Liver (tissue), 9 donors: ENCODE data around the gene HCN1. TPM values are rescaled to one million over a fixed set of nuclear protein-coding genes. Genes with fewer than 3 reads are reported as not detected.

ENCODE experiments used
- DNase-seq: peaks from one replicate; pipeline ENCODE4 v3.0.0-alpha.2; 2017; ENCODE audit warnings: low spot score
- H3K27ac ChIP-seq, 2 donors: one replicate each; pipeline ENCODE4 v1.7.0; 2013; ENCODE audit warnings: inconsistent platforms in 2 of 2, low read length in 2 of 2, control low read depth in 1 of 2, low read depth in 1 of 2, mild to moderate bottlenecking in 1 of 2
- H3K27me3 ChIP-seq, 4 donors: one replicate each; pipeline versions ENCODE4 v1.6.1 to v1.7.0; 2013; ENCODE audit warnings: low read length in 3 of 4, inconsistent platforms in 1 of 4, mild to moderate bottlenecking in 1 of 4, moderate library complexity in 1 of 4; ENCODE audit not compliant: control insufficient read depth in 4 of 4, insufficient read depth in 4 of 4
- H3K36me3 ChIP-seq, 4 donors: one replicate each; pipeline versions ENCODE4 v1.6.1 to v1.7.0; 2013; ENCODE audit warnings: low read length in 3 of 4, mild to moderate bottlenecking in 3 of 4, low read depth in 1 of 4, moderate library complexity in 1 of 4; ENCODE audit not compliant: control insufficient read depth in 4 of 4, insufficient read depth in 3 of 4
- H3K4me1 ChIP-seq, 4 donors: one replicate each; pipeline versions ENCODE4 v1.6.1 to v1.7.0; 2013; ENCODE audit warnings: low read length in 3 of 4, mild to moderate bottlenecking in 3 of 4, moderate library complexity in 1 of 4; ENCODE audit not compliant: control insufficient read depth in 4 of 4, insufficient read depth in 4 of 4
- H3K4me3 ChIP-seq, 3 donors: one replicate each; pipeline versions ENCODE4 v1.6.1 to v1.7.0; 2013; ENCODE audit warnings: low read length in 3 of 3, control low read depth in 1 of 3, low read depth in 1 of 3, mild to moderate bottlenecking in 1 of 3
- H3K9ac ChIP-seq, 2 donors: one replicate each; pipeline ENCODE4 v1.7.0; 2013; ENCODE audit warnings: low read length in 2 of 2, mild to moderate bottlenecking in 2 of 2, moderate library complexity in 2 of 2, control low read depth in 1 of 2, low read depth in 1 of 2
- H3K9me3 ChIP-seq, 4 donors: one replicate each; pipeline versions ENCODE4 v1.6.1 to v1.7.0; 2013; ENCODE audit warnings: low read length in 3 of 4; ENCODE audit not compliant: control insufficient read depth in 4 of 4
- ATF3 ChIP-seq: IDR thresholded peaks from 2 replicates; pipeline ENCODE4 v1.6.1; 2016; ENCODE audit warnings: antibody characterized with exemption
- EGR1 ChIP-seq, 2 donors: IDR thresholded peaks; 2 replicates each; pipeline ENCODE4 v1.6.1; 2016 to 2018; ENCODE audit warnings: antibody characterized with exemption in 2 of 2, low read depth in 2 of 2
- FOXA1 ChIP-seq: IDR thresholded peaks from 2 replicates; pipeline ENCODE4 v1.6.1; 2016; ENCODE audit warnings: antibody characterized with exemption
- FOXA2 ChIP-seq: IDR thresholded peaks from 2 replicates; pipeline ENCODE4 v1.6.1; 2016; ENCODE audit warnings: antibody characterized with exemption
- GABPA ChIP-seq, 2 donors: IDR thresholded peaks in 1 of 2; conservative IDR thresholded peaks in 1 of 2; 2 replicates each; pipeline ENCODE4 v1.6.1; 2016; ENCODE audit warnings: antibody characterized with exemption in 2 of 2, mild to moderate bottlenecking in 1 of 2, moderate library complexity in 1 of 2
- HNF4A ChIP-seq, 2 donors: conservative IDR thresholded peaks; 2 replicates each; pipeline ENCODE4 v1.6.1; 2016; ENCODE audit warnings: antibody characterized with exemption in 2 of 2, mild to moderate bottlenecking in 2 of 2
- JUND ChIP-seq, 2 donors: IDR thresholded peaks; 2 replicates each; pipeline ENCODE4 v1.6.1; 2016; ENCODE audit warnings: antibody characterized with exemption in 2 of 2
- MAX ChIP-seq: IDR thresholded peaks from 2 replicates; pipeline ENCODE4 v1.6.1; 2016; ENCODE audit warnings: antibody characterized with exemption
- NR2F2 ChIP-seq: IDR thresholded peaks from 2 replicates; pipeline ENCODE4 v1.6.1; 2016; ENCODE audit warnings: antibody characterized with exemption
- RAD21 ChIP-seq, 2 donors: IDR thresholded peaks; 2 replicates each; pipeline ENCODE4 v1.6.1; 2016; ENCODE audit warnings: antibody characterized with exemption in 2 of 2, mild to moderate bottlenecking in 2 of 2
- REST ChIP-seq: IDR thresholded peaks from 2 replicates; pipeline ENCODE4 v1.6.1; 2016; ENCODE audit warnings: antibody characterized with exemption, mild to moderate bottlenecking
- RXRA ChIP-seq, 2 donors: IDR thresholded peaks; 2 replicates each; pipeline ENCODE4 v1.6.1; 2017 to 2018; ENCODE audit warnings: antibody characterized with exemption in 2 of 2, mild to moderate bottlenecking in 1 of 2
- TAF1 ChIP-seq: conservative IDR thresholded peaks from 2 replicates; pipeline ENCODE4 v1.6.1; 2016; ENCODE audit warnings: antibody characterized with exemption, mild to moderate bottlenecking
- YY1 ChIP-seq: IDR thresholded peaks from 2 replicates; pipeline ENCODE4 v1.6.1; 2016; ENCODE audit warnings: antibody characterized with exemption, mild to moderate bottlenecking
- ZBTB33 ChIP-seq: IDR thresholded peaks from 2 replicates; pipeline ENCODE4 v1.6.1; 2016; ENCODE audit warnings: antibody characterized with exemption
- WGBS: extraction: QIAGEN DNeasy Blood & Tissue Kit; methylation state at CpG from one replicate; pipeline ENCODE4 v1.1.7; 2013; 5-methylcytosine and 5-hydroxymethylcytosine counted together
- polyA plus RNA-seq, 2 donors: library from polyadenylated mRNA; stranded (reverse) in 1 of 2; unstranded in 1 of 2; fragments of 200-250 nt in 1 of 2; fragments of >200 nt in 1 of 2; fragmentation: Nextera tagmentation in 1 of 2; extraction: Ambion mirVana in 1 of 2; gene quantifications; one replicate each; pipeline versions ENCODE4 v1.2.1 to v1.2.3, GENCODE V29; 2013 to 2015
- total RNA-seq, 2 donors: library from RNA; depleted of rRNA; stranded (reverse); fragments of >200 nt; gene quantifications; one replicate each; pipeline ENCODE4 v1.2.3, GENCODE V29; 2014
- donor health status: healthy.
- donor health status: healthy.
- donor health status: healthy.
- donor health status: healthy.
- donor health status: healthy.

The HCN1 gene
- total and polyA plus RNA-seq, 4 donors: under 0.01 TPM; not detected in 3

- H3K4me3 ChIP-seq: no peak overlapping the region
- DNase-seq: no peak
- WGBS: 41% methylated on average over 2 of the region's 2 CpGs
- no peak for TF ChIP-seq GABPA (IDR thresholded peaks at IDR 0.05 in 1 of 2, conservative IDR thresholded peaks at IDR 0.05 in 1 of 2)
- TF ChIP-seq MAX: no peak
- no peak for TF ChIP-seq FOXA2
- TF ChIP-seq EGR1 (IDR thresholded peaks at IDR 0.05; ENCODE audit: low read depth in 2 of 2): no peak
- TF ChIP-seq JUND (IDR thresholded peaks at IDR 0.05): no peak
- TF ChIP-seq RXRA (IDR thresholded peaks at IDR 0.05): no peak
- TF ChIP-seq HNF4A (conservative IDR thresholded peaks at IDR 0.05): no peak
- no peak for TF ChIP-seq REST
- no peak for TF ChIP-seq NR2F2
- TF ChIP-seq RAD21 (IDR thresholded peaks at IDR 0.05): no peak
- TF ChIP-seq FOXA1: no peak
- no peak for TF ChIP-seq TAF1
- no peak for TF ChIP-seq ATF3
- TF ChIP-seq YY1: no peak
- TF ChIP-seq ZBTB33: no peak
- H3K36me3 ChIP-seq: no peaks in the 10 kb centered on the region
- no peak overlapping the region for H3K9ac ChIP-seq
- no peaks in the 10 kb centered on the region for H3K27me3 ChIP-seq
- H3K9me3 ChIP-seq: no peaks in the 10 kb centered on the region
- H3K27ac ChIP-seq: no peak overlapping the region
- peaks cover 0 to 9% (median 4%) of the 10 kb centered on the region in 4 donors for H3K4me1 ChIP-seq
Measured at GRCh38 chr5:45274241-45274640, 421.9 kb downstream of the HCN1 start.

GRCh38 chr5:45271626-45272025 lies 424.6 kb downstream of the HCN1 start:
- Histone ChIP-seq H3K36me3 (no peaks in the 10 kb centered on the region), H3K9me3 (no peaks in the 10 kb centered on the region), H3K9ac (no peak overlapping the region), H3K27me3 (no peaks in the 10 kb centered on the region), H3K4me3 (no peak overlapping the region), H3K4me1 (peaks cover 0 to 9% (median 4%) of the 10 kb centered on the region in 4 donors), H3K27ac (no peak overlapping the region)
- no peak for DNase-seq
- 54% methylated on average over 1 of the region's 1 CpG for WGBS
- TF ChIP-seq RXRA (IDR thresholded peaks at IDR 0.05): no peak
